HG03060 (cell line): ENCODE measurements around the gene SECTM1.
"Not testable (repeated sequence)": the region's sequence is repeated elsewhere in the genome, so short reads cannot be mapped to it uniquely, and the experiment has no call there.

Experiments used
- ATAC-seq: cut with Tn5 transposase; IDR thresholded peaks from one replicate; pipeline ENCODE4 v1.9.1; 2021; ENCODE audit warnings: low read depth, moderate number of reproducible peaks; ENCODE audit not compliant: unreplicated experiment

The SECTM1 gene

DNA sequence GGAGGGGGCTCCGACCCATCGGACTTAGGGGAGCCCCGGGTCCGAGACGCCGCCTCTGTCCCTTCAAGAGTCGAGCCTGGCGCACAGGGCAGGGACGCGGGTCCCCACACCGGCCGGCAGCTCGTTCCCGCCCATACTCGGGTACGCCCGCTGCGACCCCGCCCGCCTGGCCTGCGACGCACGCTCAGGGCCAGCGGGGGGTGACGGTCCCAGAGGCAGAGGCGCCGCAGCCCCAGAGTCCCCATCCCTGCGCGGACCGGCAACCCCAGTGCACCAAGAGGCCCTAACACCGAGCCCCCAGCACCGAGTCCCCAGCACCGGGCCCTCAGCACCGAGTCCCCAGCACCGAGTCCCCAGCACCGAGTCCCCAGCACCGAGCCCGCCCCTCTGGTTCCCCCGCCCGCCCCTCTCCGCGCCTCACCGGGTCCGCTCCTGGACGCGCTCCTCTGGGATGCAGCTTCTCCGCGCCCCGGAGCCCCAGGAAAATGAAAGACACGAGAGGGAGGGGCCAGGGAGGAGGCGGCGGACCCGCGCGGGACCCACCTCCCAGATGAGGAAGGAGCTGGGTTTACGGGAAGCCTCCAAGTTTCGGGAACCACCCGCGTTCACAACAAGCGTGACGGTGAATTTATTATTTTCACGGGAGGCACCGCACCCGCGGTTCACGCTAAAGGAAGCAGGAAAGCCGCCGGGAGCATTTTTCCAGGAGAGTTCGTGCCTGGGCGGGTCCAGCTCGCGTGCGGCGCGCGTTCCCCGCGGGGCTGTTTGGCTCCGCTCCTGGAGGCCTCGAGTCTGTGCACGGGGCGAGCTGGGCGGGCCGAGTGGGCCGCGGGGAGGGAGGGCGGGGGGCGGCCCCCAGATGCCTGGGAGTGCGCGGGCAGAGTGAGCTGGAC, at the start of gene SECTM1:
TSS of gene SECTM1 (minus strand) at position 488 of the 893 bp plus-strand sequence. CDS start 6,526 bp downstream, outside the sequence.
- ATAC-seq: no peak

DNA sequence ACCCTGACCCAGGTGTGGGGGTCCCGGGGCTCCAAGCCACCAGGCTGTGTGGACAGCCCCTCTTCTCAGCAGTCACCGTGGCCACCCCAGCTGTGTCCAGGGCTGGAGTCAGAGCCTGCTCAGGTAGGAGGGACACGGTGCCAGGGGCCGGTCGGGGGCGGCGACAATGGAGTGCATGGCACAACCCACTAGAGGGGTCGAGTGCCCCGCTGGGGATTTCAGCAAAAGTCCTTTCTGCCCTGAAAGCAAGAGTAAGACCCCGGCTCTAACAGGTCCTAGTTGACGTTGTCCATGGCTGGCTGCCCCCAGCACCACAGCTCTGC, 49.3 kb upstream of the SECTM1 start:
- no peak for ATAC-seq

DNA sequence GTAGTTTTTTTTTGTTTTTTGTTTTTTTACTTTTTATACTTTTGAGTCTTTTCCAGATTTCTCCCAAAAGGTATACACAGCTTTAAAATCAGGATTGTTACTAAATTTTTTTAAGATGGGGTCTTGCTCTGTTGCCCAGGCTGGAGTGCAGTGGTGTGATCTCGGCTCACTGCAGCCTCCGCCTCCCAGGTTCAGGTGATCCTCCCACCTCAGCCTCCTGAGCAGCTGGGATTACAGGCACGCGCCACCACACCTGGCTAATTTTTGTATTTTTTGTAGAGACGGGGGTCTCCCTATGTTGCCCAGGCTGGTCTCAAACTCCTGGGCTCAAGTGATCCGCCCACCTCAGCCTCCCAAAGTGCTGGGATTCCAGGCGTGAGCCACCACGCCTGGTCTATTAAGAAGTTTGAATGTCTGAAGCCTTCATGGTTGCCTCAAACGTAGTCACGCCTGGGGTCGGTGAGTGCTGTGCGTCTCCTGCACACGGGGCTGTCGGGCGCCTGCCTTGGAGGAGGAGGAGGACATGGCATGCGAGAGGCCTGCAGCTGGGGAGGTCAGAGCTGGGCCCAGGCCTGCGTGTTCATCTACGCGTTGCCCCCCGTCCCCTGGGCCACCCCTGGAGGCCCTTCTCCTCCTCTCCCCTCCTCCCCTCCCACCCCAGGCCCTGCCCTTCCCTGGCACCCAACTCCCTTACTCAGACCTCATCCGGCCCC, 48.8 kb upstream of the SECTM1 start:
- ATAC-seq: not testable (repeated sequence)

DNA sequence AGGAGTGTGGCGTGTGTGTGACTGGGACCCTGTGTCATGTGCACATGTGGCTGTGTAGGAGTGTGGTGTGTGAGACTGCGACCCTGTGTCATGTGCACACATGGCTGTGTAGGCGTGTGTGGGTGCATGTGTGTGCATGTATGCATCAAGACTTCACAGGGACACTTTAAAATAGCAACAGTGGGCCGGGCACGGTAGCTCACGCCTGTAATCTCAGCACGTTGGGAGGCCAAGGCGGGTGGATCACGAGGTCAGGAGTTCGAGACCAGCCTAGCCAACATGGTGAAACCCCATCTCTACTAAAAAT, 48.1 kb upstream of the SECTM1 start:
- not testable (repeated sequence) for ATAC-seq

DNA sequence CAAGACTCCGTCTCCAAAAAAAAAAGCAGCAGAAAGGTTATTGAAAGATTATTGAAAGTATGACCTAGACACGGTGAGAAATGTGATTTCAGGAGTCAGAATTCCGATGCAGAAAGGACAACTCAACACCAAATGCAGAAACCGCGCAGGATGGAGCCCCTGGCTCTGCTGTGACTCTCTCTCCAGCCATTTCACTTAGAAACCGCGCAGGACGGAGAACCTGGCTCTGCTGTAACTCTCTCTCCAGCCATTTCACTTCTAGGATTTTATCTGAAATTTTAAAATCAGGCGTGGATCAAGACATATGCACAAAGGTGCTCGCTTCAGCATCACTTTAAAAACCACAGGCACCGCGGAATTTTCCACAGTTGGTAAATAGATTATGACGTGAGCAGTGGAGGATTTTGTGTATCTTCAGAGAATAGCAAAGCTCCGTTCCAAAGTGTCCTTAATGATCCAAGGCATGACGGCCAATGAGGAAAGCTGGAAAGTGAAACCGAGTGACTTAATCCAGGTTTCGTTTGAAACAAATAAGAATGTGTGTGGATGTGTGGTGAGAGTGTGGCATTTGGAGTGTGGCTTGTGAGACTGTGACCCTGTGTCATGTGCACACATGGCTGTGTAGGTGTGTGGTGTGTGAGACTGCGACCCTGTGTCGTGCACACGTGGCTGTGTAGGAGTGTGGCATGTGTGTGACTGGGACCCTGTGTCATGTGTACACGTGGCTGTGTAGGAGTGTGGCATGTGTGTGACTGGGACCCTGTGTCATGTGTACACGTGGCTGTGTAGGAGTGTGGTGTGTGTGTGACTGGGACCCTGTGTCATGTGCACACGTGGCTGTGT, 47.5 kb upstream of the SECTM1 start:
- ATAC-seq: no peak

DNA sequence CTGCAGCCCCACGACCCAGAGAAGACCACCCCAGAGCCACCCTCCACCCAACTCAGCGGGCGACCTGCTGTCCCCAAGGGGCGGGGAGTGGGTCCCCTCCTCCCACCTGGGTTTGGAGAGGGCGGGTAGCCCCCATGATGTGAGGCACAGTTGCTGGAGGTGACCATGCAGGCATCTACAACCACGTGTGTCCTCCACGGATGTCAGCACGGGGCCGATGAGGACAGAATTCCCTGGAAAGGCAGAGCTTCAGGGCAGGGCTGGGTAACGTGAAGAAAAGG, 45.1 kb upstream of the SECTM1 start:
- ATAC-seq: no peak

DNA sequence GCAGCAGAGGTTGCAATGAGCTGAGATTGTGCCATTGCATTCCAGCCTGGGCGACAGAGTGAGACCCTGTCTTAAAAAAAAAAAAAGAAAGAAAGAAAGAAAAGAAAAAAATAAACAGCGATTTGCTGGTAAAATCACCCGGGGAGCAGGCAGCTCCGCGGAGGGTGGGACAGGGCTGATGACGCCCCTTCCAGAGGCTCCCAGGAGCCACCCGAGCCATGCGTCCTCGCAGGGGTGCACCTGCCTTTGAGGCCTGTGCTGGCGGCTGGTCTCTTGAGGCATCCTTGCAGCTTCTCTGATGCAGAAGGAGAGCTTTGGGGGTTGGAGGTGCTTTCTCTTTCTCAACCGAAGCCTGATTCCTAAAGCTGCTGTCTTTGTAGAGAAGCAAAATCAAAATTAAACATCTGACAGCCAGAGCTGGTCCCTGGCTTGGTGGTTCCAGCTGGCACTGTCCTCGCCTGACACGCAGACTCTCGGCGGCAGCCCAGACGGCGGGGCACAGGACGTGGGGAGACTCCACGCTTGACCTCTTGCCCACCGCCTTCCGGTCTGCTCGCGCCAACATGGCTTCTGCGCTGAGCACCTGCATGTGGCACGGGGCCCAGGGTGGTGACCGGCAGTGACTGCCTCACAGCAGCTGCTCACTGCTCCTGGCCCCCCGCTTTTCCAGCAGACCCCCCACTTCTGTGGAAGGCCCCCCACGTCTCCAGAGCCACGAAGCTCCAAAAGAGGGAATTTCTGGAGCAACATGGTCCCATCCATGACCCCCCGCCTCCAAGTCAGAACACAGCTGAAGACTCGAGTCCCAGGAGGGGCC, 44.6 kb upstream of the SECTM1 start:
- no peak for ATAC-seq

DNA sequence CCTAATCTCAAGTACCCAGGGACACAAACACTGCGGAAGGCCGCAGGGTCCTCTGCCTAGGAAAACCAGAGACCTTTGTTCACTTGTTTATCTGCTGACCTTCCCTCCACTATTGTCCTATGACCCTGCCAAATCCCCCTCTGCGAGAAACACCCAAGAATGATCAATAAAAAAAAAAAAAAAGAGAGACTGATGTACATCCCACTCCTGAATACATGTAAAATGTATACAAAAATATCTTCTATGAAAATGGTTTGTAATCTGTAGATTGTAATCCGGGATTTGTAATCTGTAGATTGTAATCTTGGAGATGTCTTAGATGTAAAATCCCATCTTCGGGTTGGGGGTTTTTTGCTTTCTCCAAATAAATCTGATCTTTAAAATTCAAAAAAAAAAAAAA, 43.7 kb upstream of the SECTM1 start:
- ATAC-seq: not testable (repeated sequence)

DNA sequence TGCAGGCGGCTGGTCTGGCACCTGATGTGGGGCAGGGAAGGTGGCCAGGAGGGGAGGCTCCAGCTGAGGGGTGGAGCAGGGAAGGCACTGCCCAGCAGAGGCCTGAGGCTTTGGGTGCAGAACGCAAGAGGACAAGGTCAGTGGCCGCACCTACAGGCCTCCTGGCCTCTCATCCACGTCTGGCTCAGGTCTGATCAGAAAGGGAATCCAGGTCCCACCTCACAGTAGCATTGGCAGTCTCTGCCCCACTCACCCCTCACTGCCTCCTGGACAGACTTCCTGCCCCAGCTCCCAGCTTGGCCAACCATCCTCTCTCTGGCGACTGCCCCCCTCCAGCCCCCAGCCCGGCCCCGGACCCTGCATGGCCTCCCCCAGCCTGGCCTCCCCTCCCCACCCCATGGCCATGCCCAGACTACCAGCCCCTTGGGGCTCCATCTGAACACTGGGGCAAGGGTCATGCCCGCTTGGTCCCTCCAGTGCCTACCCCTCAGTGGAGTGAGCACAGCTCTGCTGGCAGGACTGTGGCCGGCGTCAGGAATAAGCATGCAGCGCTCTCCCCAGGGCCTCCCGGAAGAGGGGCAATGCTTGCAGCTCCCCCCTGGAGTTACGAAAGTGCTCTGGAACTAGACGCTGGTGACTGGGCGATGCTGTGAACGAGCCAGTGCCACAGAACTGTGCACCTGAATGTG, 42.6 kb upstream of the SECTM1 start:
- no peak for ATAC-seq

DNA sequence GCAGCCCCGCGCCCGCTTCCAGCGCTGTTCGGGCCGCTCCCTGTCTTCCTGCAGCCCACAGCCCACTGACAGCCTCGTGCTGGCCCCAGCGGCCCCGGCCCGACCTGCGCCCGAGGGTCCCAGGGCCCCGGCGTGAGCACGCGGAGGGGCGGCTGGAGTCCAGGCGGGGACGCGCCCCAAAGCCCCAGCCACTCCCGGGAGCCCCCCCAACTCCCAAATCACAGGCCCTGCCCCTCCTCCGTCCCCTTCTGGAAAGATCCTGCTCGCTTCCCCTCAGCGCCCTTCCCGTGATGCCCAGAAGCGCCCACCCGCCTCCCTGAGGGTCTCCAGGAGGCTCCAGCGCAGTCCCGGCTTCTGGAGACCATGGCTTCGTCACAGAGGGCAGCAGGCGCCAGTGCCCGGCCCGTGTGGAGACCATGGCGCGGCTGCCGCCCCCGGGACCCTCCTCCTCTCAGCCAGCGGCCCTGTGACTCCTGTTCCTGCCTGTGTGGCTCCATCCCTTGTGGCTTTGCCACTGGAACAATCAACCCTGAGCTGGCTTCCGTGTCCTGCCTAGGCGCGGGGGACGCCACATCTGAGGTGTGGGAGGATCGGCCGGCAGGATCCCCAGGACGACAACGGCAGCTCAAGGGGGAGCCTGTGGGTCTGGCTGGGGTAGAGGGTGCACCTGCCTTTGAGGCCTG, 41.9 kb upstream of the SECTM1 start:
- ATAC-seq: no peak

DNA sequence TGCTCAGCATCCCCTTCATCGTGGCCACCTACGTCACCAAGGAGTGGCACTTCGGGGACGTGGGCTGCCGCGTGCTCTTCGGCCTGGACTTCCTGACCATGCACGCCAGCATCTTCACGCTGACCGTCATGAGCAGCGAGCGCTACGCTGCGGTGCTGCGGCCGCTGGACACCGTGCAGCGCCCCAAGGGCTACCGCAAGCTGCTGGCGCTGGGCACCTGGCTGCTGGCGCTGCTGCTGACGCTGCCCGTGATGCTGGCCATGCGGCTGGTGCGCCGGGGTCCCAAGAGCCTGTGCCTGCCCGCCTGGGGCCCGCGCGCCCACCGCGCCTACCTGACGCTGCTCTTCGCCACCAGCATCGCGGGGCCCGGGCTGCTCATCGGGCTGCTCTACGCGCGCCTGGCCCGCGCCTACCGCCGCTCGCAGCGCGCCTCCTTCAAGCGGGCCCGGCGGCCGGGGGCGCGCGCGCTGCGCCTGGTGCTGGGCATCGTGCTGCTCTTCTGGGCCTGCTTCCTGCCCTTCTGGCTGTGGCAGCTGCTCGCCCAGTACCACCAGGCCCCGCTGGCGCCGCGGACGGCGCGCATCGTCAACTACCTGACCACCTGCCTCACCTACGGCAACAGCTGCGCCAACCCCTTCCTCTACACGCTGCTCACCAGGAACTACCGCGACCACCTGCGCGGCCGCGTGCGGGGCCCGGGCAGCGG, 41.2 kb upstream of the SECTM1 start:
- ATAC-seq: no peak

DNA sequence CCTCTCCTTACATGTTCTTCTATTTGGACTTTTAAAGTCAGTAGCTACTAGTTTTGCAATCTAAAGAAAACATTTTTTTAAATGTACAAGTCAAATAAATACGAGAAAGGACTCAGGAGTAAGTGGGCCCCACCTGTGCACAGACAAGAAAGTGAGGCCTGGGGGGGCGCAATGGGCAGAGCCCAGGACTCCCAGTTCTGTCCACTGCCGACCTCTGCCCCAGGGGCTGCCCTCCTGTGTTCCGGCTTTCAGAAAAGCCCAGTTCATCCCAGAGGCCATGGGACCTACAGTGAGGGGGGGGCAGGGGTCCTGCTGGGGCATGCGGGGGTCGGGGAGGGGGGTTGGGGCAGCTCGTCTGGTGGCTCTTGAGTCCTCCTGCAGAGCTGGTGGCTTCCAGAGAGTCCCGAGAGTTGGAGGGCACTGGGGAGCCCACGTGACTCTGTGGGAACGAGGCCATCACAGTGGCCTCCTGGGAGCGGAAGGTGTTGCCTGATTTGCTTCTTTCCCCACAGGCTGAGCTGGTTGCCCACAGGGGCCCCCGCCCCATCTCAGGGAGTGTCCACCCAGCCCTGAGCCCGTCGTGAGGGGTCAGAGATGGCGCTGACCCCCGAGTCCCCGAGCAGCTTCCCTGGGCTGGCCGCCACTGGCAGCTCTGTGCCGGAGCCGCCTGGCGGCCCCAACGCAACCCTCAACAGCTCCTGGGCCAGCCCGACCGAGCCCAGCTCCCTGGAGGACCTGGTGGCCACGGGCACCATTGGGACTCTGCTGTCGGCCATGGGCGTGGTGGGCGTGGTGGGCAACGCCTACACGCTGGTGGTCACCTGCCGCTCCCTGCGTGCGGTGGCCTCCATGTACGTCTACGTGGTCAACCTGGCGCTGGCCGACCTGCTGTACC, 40.4 kb upstream of the SECTM1 start:
- no peak for ATAC-seq

DNA sequence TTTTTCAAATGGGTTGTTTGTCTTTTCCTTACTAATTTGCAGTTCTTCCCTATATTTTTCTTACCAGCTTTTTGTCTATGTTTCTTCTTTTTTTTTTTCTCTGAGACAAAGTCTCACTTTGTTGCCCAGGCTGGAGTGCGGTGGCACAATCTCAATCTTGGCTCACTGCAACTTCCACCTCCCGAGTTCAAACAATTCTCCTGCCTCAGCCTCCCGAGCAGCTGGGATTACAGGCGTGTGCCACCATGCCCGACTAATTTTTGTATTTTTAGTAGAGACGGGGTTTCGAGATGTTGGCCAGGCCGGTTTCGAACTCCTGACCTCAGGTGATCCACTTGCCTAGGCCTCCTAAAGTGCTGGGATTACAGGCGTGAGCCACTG, 39.5 kb upstream of the SECTM1 start:
- ATAC-seq: not testable (repeated sequence)

DNA sequence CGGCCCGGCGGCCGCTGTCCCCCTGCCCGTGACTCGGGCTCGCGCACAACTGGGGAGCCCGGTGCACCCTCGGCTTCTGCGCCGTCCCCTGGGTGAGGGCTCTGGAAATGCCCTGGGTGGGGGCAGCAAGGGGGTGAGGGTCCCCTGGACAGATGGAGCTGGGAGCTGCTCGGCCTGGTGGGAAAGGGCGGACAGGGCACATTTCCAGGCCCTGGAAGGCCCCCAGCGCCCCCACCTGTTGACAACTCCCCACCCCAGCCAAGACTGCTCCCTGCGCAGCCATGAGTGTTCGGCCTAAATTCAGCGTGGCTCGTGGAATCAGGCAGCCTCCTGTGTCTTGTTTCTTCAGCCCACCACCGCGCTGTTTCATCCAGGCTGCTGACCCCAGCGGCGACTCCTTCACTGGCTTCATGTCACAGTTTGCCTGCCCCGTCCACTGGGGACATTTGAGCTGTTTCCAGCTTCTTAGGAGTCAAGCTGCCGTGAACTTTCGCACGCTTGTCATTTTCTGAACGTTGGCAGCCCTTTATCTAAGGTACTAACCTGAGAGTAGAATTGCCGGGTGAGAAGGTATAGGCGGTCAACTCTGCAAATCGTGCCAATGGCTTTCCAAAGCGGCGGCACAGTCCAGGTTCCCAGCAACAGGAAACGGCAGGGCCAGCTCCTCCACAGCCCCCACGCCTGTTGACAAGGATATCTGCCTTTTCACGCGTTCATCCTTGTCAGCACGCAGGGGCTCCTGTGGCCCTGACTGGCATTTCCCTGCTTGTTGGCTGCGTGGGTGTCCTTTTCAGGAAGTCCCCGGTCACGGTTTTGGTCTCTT, 38.9 kb upstream of the SECTM1 start:
- ATAC-seq: no peak

DNA sequence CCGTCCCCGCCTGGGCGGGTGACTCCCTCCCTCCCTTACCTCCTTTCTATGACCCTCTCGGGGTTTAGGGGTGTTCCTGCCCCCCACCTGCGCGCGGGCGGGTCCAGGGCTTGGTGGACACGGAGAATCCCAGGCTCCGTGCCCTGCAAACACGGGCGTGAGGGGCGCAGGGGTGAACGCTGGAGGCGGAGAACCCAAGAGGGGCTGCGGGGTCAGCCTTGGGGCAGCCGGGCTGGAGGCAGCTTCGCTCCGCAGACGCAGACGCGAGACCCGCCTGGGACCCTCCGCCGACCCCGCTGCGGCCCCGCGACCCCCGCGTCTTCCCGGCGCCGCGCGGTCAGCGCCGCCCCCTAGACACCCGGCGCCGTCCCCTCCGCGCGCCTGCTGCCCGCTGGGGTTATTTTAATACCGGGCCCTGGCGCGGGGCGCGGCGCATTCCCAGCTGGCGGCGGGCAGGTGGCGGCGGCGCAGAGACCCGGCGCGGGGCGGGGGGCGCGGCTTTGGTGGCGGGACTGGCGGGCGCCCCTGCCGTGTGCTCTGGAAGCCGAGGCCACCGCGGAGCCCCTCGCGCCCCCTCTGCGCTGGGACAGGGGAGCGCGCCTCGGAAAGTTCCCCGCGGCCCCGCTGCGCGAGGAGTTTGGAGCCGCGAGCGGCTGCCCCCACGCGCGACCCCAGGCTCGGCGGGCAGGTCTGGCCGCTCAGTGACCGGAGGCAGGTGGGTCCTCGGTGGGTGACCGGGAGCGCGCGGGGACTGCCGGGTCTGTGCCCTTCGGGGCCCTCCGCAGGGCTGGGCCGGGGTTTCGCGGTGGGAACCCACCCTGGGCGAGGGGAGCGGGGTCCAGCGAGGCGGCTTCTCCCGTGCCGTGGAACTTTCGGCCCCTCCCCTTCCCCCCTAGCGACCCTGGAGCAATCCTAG, 38.0 kb upstream of the SECTM1 start, which contains the start of gene UTS2R:
TSS of gene UTS2R (plus strand) at position 433 of the 916 bp plus-strand sequence. CDS start 2,560 bp downstream, outside the sequence.
- no peak for ATAC-seq
